Transverse colon (tissue), 3 donors: Measurements from ENCODE around the gene CBS.

Experiments
- EP300 ChIP-seq: sonication (generic); formaldehyde crosslinking; IDR thresholded peaks from one replicate; pipeline ENCODE4 v1.6.1; 2017; ENCODE audit warnings: antibody characterized with exemption, low read depth
- POLR2A ChIP-seq: fragments of 450-650 bp; IDR thresholded peaks from one replicate; pipeline ENCODE4 v1.6.1; 2016; ENCODE audit warnings: antibody characterized with exemption, mild to moderate bottlenecking, moderate library complexity
- TF ChIP-seq, protein P1 (sequence below), 5 experiments: fragments of 200-600 bp in 3 of 5; fragments of 450-650 bp in 2 of 5; sonication (generic) in 3 of 5; IDR thresholded peaks; 1 replicate in 2 of 5; 2 replicates in 3 of 5; pipeline ENCODE4 v1.5.1; 2016 to 2017; ENCODE audit warnings: antibody characterized with exemption in 5 of 5, inconsistent platforms in 3 of 5, mild to moderate bottlenecking in 2 of 5, moderate library complexity in 1 of 5

DNA sequence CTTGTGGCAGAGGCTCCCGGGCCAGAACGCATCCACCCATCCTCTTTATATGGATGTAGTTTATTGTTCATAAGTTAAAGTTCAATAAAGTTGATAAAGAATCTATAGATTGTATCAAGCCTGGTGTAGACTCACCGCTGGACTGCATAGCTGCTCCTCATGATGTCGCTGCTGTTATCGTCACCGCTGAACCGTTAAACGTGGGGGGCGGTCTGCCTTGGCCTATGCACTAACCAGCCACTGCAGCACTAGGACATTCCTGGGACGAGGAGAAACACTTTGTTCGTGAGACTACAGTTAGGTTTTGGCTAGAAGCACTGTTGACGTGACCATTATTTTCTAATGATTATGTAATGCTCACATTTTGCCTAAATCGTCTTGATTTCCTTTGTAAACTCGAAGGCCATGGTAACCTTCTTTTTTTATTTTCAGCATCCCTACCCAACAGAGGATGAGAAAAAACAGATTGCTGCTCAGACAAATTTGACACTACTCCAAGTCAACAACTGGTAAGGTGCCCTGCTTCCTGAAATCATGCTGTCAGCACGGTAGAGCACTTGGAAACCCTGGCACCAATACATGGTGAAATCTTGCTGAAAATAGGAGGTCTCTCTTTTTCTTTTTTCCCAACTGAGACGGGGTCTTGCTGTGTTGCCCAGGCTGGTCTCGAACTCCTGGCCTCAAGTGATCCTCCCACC, 51.0 kb downstream of the CBS start:
- TF ChIP-seq, protein P1, sequence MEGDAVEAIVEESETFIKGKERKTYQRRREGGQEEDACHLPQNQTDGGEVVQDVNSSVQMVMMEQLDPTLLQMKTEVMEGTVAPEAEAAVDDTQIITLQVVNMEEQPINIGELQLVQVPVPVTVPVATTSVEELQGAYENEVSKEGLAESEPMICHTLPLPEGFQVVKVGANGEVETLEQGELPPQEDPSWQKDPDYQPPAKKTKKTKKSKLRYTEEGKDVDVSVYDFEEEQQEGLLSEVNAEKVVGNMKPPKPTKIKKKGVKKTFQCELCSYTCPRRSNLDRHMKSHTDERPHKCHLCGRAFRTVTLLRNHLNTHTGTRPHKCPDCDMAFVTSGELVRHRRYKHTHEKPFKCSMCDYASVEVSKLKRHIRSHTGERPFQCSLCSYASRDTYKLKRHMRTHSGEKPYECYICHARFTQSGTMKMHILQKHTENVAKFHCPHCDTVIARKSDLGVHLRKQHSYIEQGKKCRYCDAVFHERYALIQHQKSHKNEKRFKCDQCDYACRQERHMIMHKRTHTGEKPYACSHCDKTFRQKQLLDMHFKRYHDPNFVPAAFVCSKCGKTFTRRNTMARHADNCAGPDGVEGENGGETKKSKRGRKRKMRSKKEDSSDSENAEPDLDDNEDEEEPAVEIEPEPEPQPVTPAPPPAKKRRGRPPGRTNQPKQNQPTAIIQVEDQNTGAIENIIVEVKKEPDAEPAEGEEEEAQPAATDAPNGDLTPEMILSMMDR (IDR thresholded peaks at IDR 0.05) = no peak
- TF ChIP-seq POLR2A (no peak), EP300 (no peak)
